ENCODE measurements around the gene UFM1.

DNA sequence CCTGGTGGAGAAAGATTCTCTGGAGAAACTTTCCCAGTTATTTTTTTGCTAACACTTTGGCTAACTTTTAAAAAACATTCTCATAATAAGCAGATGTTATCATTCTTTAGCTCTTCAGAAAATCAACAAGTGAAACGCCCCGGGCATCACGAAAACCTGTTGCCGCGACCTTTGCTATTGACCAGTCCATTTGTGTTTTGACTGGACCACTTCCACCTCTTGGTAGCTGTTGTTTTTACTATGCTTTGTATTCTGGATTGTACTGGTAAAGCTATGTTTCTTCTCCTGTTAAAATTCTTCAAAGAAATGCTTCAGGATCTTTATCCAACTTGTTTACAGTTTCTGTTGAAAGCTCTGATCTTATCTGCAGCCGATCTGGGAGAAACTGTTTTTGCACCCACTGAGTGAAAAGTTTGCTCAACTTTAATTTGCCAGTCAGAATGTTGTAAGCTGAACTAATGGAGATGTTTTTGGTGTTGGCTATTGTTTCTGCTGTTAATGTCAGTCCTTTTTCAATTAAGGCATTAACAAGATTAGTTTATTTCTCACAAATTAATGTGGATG is 23.3 kb downstream of the UFM1 start:
- TF ChIP-seq SUZ12 (IDR thresholded peaks at IDR 0.05; ENCODE audit: extremely low read depth, insufficient read depth, insufficient read length) = no peak
- TF ChIP-seq YY1 (IDR thresholded peaks at IDR 0.05; ENCODE audit: insufficient read depth, insufficient read length) = no peak

Measured in NT2/D1 (cell line).